Endodermal cell (in vitro differentiated cells): Measurements from ENCODE around the gene ADM5. TPM values are rescaled to one million over a fixed set of nuclear protein-coding genes. Genes with fewer than 3 reads are reported as not detected.

ENCODE experiments used
- DNase-seq: peaks from one replicate; pipeline ENCODE4 v3.0.0-alpha.2; 2017
- H3K27ac ChIP-seq: 2 replicates; pipeline ENCODE4 v1.5.1; 2013; ENCODE audit warnings: mild to moderate bottlenecking, low read depth, low read length, moderate library complexity
- H3K27me3 ChIP-seq: 2 replicates; pipeline ENCODE4 v1.6.1; 2013; ENCODE audit warnings: mild to moderate bottlenecking, low read length, moderate library complexity; ENCODE audit not compliant: insufficient read depth, control insufficient read depth, poor library complexity, severe bottlenecking
- H3K36me3 ChIP-seq: 2 replicates; pipeline ENCODE4 v1.7.0; 2013; ENCODE audit warnings: mild to moderate bottlenecking, low read length, moderate library complexity; ENCODE audit not compliant: control insufficient read depth, insufficient read depth
- H3K4me1 ChIP-seq: one replicate; pipeline ENCODE4 v1.7.0; 2013; ENCODE audit warnings: low read length; ENCODE audit not compliant: control insufficient read depth, insufficient read depth
- H3K4me3 ChIP-seq: 2 replicates; pipeline ENCODE4 v1.5.1; 2013; ENCODE audit warnings: mild to moderate bottlenecking, low read length, moderate library complexity
- H3K9ac ChIP-seq: 2 replicates; pipeline ENCODE4 v1.6.1; 2013; ENCODE audit warnings: mild to moderate bottlenecking, low read length, moderate library complexity; ENCODE audit not compliant: poor library complexity, severe bottlenecking; ENCODE audit errors: extremely low read depth
- H3K9me3 ChIP-seq: 2 replicates; pipeline ENCODE4 v1.6.1; 2013; ENCODE audit warnings: mild to moderate bottlenecking, low read length, moderate library complexity; ENCODE audit not compliant: control insufficient read depth
- H3K27ac Mint-ChIP-seq: 2 replicates; pipeline ENCODE4 v1.8.0; 2020; ENCODE audit warnings: mixed read lengths
- H3K27me3 Mint-ChIP-seq: 2 replicates; pipeline ENCODE4 v1.8.0; 2021; ENCODE audit warnings: mild to moderate bottlenecking, mixed read lengths; ENCODE audit not compliant: insufficient read depth
- H3K36me3 Mint-ChIP-seq: 2 replicates; pipeline ENCODE4 v1.8.0; 2020; ENCODE audit warnings: low read depth, mixed read lengths
- H3K4me1 Mint-ChIP-seq: 2 replicates; pipeline ENCODE4 v1.8.0; 2020; ENCODE audit warnings: mixed read lengths
- H3K4me3 Mint-ChIP-seq: 2 replicates; pipeline ENCODE4 v1.8.0; 2020; ENCODE audit warnings: mild to moderate bottlenecking, moderate library complexity, mixed read lengths
- H3K9me3 Mint-ChIP-seq: 2 replicates; pipeline ENCODE4 v1.8.0; 2020; ENCODE audit warnings: mild to moderate bottlenecking, mixed read lengths
- CTCF ChIP-seq: fragments of 200-600 bp; sonication (generic); conservative IDR thresholded peaks from 2 replicates; pipeline ENCODE4 v1.5.0; 2021; ENCODE audit warnings: antibody characterized with exemption, mild to moderate bottlenecking
- WGBS, 2 experiments: methylation state at CpG; one replicate each; pipeline versions ENCODE4 v1.1.5 to v1.1.7; 2013; ENCODE audit warnings: missing lambda C conversion rate in 2 of 2, mixed read lengths in 1 of 2; ENCODE audit not compliant: insufficient coverage in 1 of 2, insufficient read length in 1 of 2; 5-methylcytosine and 5-hydroxymethylcytosine counted together
- total RNA-seq, 2 donors: library from RNA; stranded (reverse); fragmentation: NEBNext Ultra II Directional in 1 of 2; extraction: Animal tissue kit (Norgen Biotek cat#: 25700) in 1 of 2; gene quantifications; 2 replicates in 1 of 2; 3 replicates in 1 of 2; pipeline ENCODE4 v1.2.1, GENCODE V29; 2021

ADM5 gene
- total RNA-seq, 2 donors from 2014 or later, result 4.6 to 7.7 TPM

- TF ChIP-seq CTCF, result no peak
- Histone ChIP-seq H3K27ac (no peak overlapping the region), H3K9ac (no peak overlapping the region), H3K4me1 (no peaks in the 10 kb centered on the region), H3K36me3 (no peaks in the 10 kb centered on the region), H3K27me3 (peaks cover 4% of the 10 kb centered on the region), H3K4me3 (no peak overlapping the region), H3K9me3 (no peaks in the 10 kb centered on the region)
- H3K36me3 Mint-ChIP-seq, result peaks cover 11% of the 10 kb centered on the region
- H3K4me1 Mint-ChIP-seq, result no peaks in the 10 kb centered on the region
- DNase-seq, result no peak
- H3K9me3 Mint-ChIP-seq, result no peaks in the 10 kb centered on the region
- H3K27me3 Mint-ChIP-seq, result no peaks in the 10 kb centered on the region
- 82 to 88% methylated on average over 6 of the region's 6 CpGs for WGBS, 2 experiments
- no peak overlapping the region for H3K27ac Mint-ChIP-seq
- no peak overlapping the region for H3K4me3 Mint-ChIP-seq
Measured at GRCh38 chr19:49696115-49696514, 6.7 kb downstream of the ADM5 start.

GRCh38 chr19:49696865-49697264 is 7.5 kb downstream of the ADM5 start:
- Mint-ChIP-seq H3K9me3 (no peaks in the 10 kb centered on the region), H3K36me3 (peaks cover 11% of the 10 kb centered on the region), H3K4me3 (no peak overlapping the region), H3K27ac (no peak overlapping the region), H3K27me3 (no peaks in the 10 kb centered on the region), H3K4me1 (no peaks in the 10 kb centered on the region)
- no peaks in the 10 kb centered on the region for H3K9me3 ChIP-seq
- peaks cover 5% of the 10 kb centered on the region for H3K27me3 ChIP-seq
- no peak overlapping the region for H3K27ac ChIP-seq
- 93 to 97% methylated on average over 7 of the region's 7 CpGs for WGBS, 2 experiments
- TF ChIP-seq CTCF, result no peak
- H3K9ac ChIP-seq, result no peak overlapping the region
- H3K4me3 ChIP-seq, result no peak overlapping the region
- H3K36me3 ChIP-seq, result no peaks in the 10 kb centered on the region
- no peaks in the 10 kb centered on the region for H3K4me1 ChIP-seq
- no peak for DNase-seq

DNA sequence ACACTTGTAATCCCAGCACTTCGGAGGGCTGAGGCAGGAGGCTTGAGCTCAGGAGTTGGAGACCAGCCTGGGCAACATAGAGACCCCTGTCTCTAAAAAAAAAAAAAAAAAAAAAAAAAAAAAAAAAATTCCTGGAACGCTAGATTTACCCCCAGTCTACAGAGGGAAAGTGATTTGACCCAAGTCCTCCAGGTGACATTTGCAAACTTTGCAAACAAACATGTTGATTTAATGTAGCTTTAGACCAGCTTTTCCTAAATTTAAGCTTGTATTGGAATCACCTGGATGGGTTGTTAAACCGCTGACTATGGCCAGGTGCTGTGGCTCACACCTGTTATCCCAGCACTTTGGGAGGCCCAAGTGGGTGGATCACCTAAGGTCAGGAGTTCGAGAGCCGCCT is 10.0 kb downstream of the ADM5 start:
- Histone ChIP-seq H3K36me3 (no peaks in the 10 kb centered on the region), H3K27me3 (peaks cover 5% of the 10 kb centered on the region), H3K4me3 (no peak overlapping the region), H3K9ac (no peak overlapping the region), H3K27ac (no peak overlapping the region), H3K4me1 (no peaks in the 10 kb centered on the region), H3K9me3 (no peaks in the 10 kb centered on the region)
- TF ChIP-seq CTCF, result no peak
- WGBS, 2 experiments, result 91 to 92% methylated on average over 3 to 5 of the region's 5 CpGs
- Mint-ChIP-seq H3K36me3 (peaks cover 8% of the 10 kb centered on the region), H3K9me3 (no peaks in the 10 kb centered on the region), H3K27ac (no peak overlapping the region), H3K27me3 (no peaks in the 10 kb centered on the region), H3K4me3 (no peak overlapping the region), H3K4me1 (no peaks in the 10 kb centered on the region)
- no peak for DNase-seq
